HG02642 (cell line): ENCODE measurements around the gene CTR9.

Experiments
- ATAC-seq: cut with Tn5 transposase; IDR thresholded peaks from one replicate; pipeline ENCODE4 v1.9.1; 2021; ENCODE audit warnings: mild to moderate bottlenecking; ENCODE audit not compliant: unreplicated experiment, poor library complexity

The CTR9 gene

GRCh38 chr11:10750838-10751580 is at the start of gene CTR9:
Gene CTR9, plus strand, starts transcription at chr11:10751246. Its CDS starts 167 bp downstream, at chr11:10751413.
- ATAC-seq: peak; percentile 95

- ATAC-seq: no peak
These were observed 49.1 kb upstream of the CTR9 start for GRCh38 chr11:10701982-10702381.

- no peak for ATAC-seq
These were observed 42.9 kb upstream of the CTR9 start for GRCh38 chr11:10708131-10708530.

GRCh38 chr11:10709299-10710086 is 41.6 kb upstream of the CTR9 start:
- no peak for ATAC-seq

- ATAC-seq: no peak
These were observed 35.5 kb upstream of the CTR9 start for GRCh38 chr11:10715571-10715970.

GRCh38 chr11:10716122-10716521 is 34.9 kb upstream of the CTR9 start:
- no peak for ATAC-seq

- no peak for ATAC-seq
These were observed 34.3 kb upstream of the CTR9 start for GRCh38 chr11:10716543-10717259.

GRCh38 chr11:10719616-10720015 is 31.4 kb upstream of the CTR9 start:
- ATAC-seq: no peak

- ATAC-seq: no peak
These were observed 30.1 kb upstream of the CTR9 start for GRCh38 chr11:10720881-10721376.

GRCh38 chr11:10722307-10722706 is 28.7 kb upstream of the CTR9 start:
- no peak for ATAC-seq

GRCh38 chr11:10725114-10725906 is 25.7 kb upstream of the CTR9 start:
- no peak for ATAC-seq

GRCh38 chr11:10725907-10726253 is 25.2 kb upstream of the CTR9 start:
- no peak for ATAC-seq

- ATAC-seq: no peak
These were observed 23.7 kb upstream of the CTR9 start for GRCh38 chr11:10727146-10727851.

- no peak for ATAC-seq
These were observed 22.9 kb upstream of the CTR9 start for GRCh38 chr11:10728154-10728553.

- ATAC-seq: no peak
These were observed 22.1 kb upstream of the CTR9 start for GRCh38 chr11:10728789-10729472.

GRCh38 chr11:10730151-10730550 is 20.9 kb upstream of the CTR9 start:
- no peak for ATAC-seq

GRCh38 chr11:10731064-10731680 is 19.9 kb upstream of the CTR9 start:
- no peak for ATAC-seq
